Endometrial microvascular endothelial cells (primary cell): Measurements from ENCODE around the gene PLA2G1B. TPM values are rescaled to one million over a fixed set of nuclear protein-coding genes. Genes with fewer than 3 reads are reported as not detected.

Experiments used
- in situ Hi-C: cut with HindIII; loops from 2 replicates; pipeline ENCODE4 v1.10.0; 2017; ENCODE audit warnings: low sequenced_read_pairs, low pct_unique_long_range_greater_than_20kb; ENCODE audit errors: inconsistent ontology term
- total RNA-seq: library from RNA; depleted of rRNA; stranded (reverse); fragments of >200 nt; gene quantifications from one replicate; pipeline ENCODE4 v1.2.3, GENCODE V29; 2015; ENCODE audit errors: inconsistent ontology term

Gene PLA2G1B
- total RNA-seq = not detected

GRCh38 chr12:120327593-120327992 lies at the start of gene PLA2G1B:
Gene PLA2G1B (minus strand): TSS chr12:120327779. CDS start chr12:120327753, 26 bp downstream.
- in situ Hi-C loops = no loop called here

GRCh38 chr12:120376934-120377572 lies 49.5 kb upstream of the PLA2G1B start:
- in situ Hi-C loops = no loop called here

- in situ Hi-C loops = no loop called here
Observed at GRCh38 chr12:120376416-120376815, 48.8 kb upstream of the PLA2G1B start.

GRCh38 chr12:120376009-120376408 lies 48.4 kb upstream of the PLA2G1B start:
- in situ Hi-C loops = no loop called here

- in situ Hi-C loops = no loop called here
Observed at GRCh38 chr12:120373683-120374082, 46.1 kb upstream of the PLA2G1B start.

GRCh38 chr12:120370343-120371243 lies 43.0 kb upstream of the PLA2G1B start:
- in situ Hi-C loops = no loop called here

- in situ Hi-C loops = no loop called here
Observed at GRCh38 chr12:120369603-120370342, 42.2 kb upstream of the PLA2G1B start.

GRCh38 chr12:120368789-120369602 lies 41.4 kb upstream of the PLA2G1B start, which contains the start of gene MSI1:
Gene MSI1 (minus strand): TSS chr12:120369164. CDS start chr12:120369091, 73 bp downstream.
- in situ Hi-C loops = no loop called here

- in situ Hi-C loops = no loop called here
Observed at GRCh38 chr12:120367924-120368788, 40.6 kb upstream of the PLA2G1B start.

GRCh38 chr12:120367233-120367923 lies 39.8 kb upstream of the PLA2G1B start:
- in situ Hi-C loops = no loop called here

- in situ Hi-C loops = no loop called here
Observed at GRCh38 chr12:120366845-120367232, 39.3 kb upstream of the PLA2G1B start.

GRCh38 chr12:120366341-120366705 lies 38.7 kb upstream of the PLA2G1B start:
- in situ Hi-C loops = no loop called here

GRCh38 chr12:120365675-120366340 lies 38.2 kb upstream of the PLA2G1B start:
- in situ Hi-C loops = no loop called here

GRCh38 chr12:120364487-120364886 lies 36.9 kb upstream of the PLA2G1B start:
- in situ Hi-C loops = no loop called here

- in situ Hi-C loops = no loop called here
Observed at GRCh38 chr12:120363274-120363855, 35.8 kb upstream of the PLA2G1B start.

- in situ Hi-C loops = no loop called here
Observed at GRCh38 chr12:120362516-120363273, 35.1 kb upstream of the PLA2G1B start.
